Muscle of arm (tissue), 12 donors: ENCODE results near the gene MEI1. TPM values are rescaled to one million over a fixed set of nuclear protein-coding genes. Genes with fewer than 3 reads are reported as not detected.
A peak's percentile ranks its signal among the peaks of the same experiment; 100 is the strongest.

Experiments used
- DNase-seq: peaks from one replicate; pipeline ENCODE4 v3.0.0-alpha.2; 2013
- polyA plus RNA-seq, 12 donors: library from polyadenylated mRNA; unstranded; fragments of 120-200 nt; gene quantifications; one replicate each; pipeline ENCODE4 v1.2.1, GENCODE V29; 2013; ENCODE audit not compliant: insufficient read length in 12 of 12

The MEI1 gene
- polyA plus RNA-seq, 12 donors, result 0.54 to 2.1 (median 0.98) TPM; not detected in 2

- DNase-seq, result no peak
Observed at GRCh38 chr22:41782751-41783150, 83.4 kb downstream of the MEI1 start.

DNA sequence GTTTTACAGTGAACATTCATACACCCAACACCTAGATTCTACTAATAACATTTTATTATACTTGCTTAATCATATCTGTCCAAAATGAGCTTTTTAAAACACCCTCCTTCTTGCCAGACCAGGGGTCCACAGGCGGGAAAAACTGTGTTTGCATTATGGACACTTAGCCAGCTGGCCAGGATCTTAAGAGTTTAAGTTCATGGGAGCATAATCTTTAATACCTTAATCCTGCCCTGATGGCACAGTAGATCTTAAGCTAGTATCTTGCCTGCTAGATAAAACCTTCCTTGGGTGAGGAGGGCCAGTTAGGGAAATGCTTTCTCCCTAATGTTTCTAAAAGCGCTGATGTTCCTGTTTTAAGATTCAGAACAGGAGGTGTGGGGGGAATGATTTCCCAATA is 88.0 kb downstream of the MEI1 start:
- no peak for DNase-seq

GRCh38 chr22:41793871-41794270 is 94.6 kb downstream of the MEI1 start:
- no peak for DNase-seq

- DNase-seq, result no peak
Observed at GRCh38 chr22:41798736-41799135, 99.4 kb downstream of the MEI1 start.

GRCh38 chr22:41799486-41800347 is 100.4 kb downstream of the MEI1 start:
- no peak for DNase-seq

DNA sequence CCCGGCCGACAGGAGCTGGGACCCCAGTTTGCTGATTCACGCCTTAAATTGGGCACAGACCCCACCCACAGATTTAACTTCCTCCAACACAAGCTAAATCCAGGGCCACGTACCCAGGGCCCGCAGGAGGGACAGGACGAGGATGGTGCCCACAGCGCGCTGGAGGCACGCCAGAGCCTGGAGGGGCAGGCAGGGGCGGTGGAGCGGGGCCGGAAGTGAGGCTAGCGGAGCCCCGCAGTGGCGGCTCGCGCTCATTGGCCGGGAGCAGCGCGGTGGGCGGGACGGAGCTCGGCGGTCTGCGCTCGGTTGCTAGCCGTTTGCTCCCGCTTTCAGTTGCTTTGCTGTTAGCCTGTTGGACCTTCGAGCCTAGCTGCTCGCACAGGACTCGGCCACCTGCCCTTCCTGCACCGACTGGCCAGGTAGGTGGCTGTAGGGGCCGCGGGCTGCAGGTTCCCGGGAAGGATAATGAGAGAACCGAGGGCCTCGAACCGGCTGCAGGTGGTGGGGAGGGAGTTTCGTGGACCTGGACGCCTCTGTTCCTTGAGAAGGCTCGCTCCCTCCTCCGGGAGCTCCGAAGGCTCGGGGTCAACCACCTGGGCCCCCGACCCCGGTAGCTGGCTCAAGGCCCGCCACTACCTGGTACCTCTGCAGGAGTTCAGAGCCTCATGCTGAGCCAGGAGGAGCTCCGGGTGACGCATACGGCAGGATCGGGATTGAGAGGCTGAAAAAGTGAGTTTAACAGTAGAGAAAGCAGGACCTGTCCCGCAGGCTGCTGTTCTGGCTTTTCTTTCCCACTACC is 101.2 kb downstream of the MEI1 start, which contains the start of gene CCDC134:
Gene CCDC134, plus strand, starts transcription at position 332 of the 799 bp plus-strand sequence. CDS start 8,212 bp downstream, outside the sequence.
- DNase-seq, result peak; percentile 88

- DNase-seq, result no peak
Observed at GRCh38 chr22:41801147-41801819, 102.0 kb downstream of the MEI1 start.

DNA sequence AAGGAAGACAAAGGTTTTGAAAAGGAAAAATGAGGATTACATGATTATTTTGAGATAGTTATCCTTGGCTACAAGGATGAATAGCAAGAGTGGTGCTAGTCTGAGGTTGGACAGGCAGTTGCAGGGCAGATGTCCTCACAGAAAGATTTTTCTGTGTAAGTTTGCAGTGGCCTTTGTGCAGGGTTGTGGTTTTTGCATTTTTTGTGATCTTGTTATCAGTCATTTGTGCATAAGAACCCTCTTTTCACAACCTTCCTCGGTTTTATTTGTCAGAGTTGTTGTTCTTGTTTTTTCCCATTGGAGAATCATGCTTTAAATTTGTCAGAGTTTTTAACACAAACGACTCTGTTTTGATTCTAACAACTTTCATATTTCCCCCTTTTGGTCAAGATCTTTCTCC is 102.6 kb downstream of the MEI1 start:
- no peak for DNase-seq

GRCh38 chr22:41805639-41806038 is 106.3 kb downstream of the MEI1 start:
- no peak for DNase-seq

DNA sequence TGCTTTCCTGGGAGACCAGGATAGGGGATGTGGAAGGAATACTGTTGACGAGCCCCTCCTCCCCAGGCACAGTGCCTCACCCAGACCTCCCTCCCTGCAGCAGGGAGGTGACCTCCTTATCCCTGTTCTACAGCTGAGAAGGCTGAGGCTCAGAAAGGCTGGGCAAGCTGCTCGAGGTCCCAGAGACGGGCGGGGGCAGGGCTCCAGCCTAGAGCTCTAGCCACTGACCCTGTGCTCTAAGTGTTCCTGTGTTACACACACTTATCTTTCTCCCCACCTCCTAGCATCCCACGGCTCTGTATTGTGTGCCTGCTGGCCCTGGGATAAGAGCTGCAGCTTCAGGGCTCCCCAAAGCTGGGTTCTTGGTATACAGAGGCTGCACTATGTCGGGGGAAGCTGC is 109.1 kb downstream of the MEI1 start:
- DNase-seq, result no peak

DNA sequence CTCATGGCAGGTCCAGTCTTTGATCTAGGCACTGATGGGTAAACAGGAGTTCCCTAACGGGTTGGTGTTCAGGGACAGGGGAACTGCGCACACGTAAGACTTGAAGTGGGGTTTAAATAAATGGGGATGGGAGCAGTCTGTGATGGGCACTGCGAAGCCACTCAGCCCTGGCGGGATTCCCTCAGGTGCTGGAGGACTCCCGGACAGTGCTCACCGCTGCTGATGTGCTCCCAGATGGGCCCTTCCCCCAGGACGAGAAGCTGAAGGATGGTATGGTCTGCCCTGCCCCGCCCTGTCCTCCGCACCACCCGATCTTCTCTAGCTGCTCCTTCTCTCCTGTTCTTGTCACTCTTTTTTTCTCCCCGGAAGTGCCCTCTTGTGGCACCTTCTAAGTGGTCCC is 110.7 kb downstream of the MEI1 start:
- DNase-seq, result no peak

DNA sequence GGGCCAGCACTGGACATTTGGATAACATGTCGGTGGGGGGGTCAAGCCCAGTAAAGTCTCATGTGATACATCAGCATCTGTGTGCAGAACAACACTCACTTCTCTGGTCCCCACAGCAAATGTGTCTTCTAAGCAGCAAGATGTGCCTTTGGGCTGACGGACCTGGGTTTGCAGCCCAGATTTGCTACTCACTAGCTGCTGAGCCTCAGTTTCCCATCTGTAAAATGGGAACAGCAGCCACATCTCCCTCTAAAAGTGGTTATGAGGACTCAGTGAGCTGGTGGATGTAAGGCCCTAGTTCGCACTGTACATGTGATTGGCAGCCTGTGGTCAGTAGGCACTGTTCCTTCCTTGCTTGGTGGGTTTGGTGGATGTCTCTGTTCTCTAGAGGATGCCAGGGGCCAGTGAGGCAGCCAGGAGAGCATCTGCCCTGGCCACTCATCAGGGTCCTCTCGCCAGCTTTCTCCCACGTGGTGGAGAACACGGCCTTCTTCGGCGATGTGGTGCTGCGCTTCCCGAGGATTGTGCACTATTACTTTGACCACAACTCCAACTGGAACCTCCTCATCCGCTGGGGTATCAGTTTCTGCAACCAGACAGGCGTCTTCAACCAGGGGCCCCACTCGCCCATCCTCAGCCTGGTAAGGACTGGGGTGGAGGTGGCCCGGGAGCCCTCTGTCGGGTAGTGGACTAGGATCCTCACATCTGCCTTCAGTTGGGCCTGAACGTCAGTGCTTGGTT is 113.7 kb downstream of the MEI1 start:
- no peak for DNase-seq

GRCh38 chr22:41813726-41814410 is 114.6 kb downstream of the MEI1 start:
- DNase-seq, result no peak

GRCh38 chr22:41815716-41816115 is 116.4 kb downstream of the MEI1 start:
- no peak for DNase-seq

DNA sequence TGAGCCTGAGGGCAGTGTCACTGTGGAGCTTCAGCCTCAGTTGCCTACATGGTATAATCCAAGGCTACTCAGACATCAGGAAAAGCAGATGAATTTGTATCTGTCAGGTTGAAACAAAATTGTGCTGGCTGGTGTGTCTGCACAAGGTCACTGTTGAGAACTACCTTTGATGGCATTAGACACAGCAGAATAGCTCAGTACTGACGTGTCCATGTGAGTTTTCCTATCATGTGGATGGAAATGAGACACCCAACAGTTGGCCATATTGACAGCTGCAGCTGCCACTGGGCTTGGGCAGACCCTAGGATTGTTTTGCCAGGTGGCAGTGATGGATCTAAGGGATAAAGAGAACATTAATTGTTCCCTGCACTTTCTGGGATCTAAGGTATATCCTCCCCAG is 116.9 kb downstream of the MEI1 start:
- no peak for DNase-seq

DNA sequence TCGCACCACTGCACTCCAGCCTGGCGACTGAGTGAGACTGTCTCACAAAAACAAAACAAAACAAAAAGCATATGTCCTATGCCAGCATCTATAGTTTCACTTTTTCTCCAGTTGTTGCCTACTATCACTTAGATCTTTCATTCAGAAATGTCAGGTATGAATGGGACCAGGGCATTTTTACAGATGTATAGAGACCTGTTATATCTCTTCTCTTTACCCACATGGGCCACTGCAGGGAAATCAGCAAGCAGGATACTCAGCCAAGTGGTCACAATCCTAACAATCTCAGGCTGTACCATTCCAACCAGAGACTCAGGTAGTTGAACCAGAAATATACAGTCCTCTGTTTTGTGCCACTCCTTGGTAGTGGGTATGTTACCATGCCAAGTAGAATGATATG is 117.6 kb downstream of the MEI1 start:
- no peak for DNase-seq

- no peak for DNase-seq
Observed at GRCh38 chr22:41818011-41818410, 118.7 kb downstream of the MEI1 start.

- DNase-seq, result no peak
Observed at GRCh38 chr22:41818596-41818995, 119.3 kb downstream of the MEI1 start.

DNA sequence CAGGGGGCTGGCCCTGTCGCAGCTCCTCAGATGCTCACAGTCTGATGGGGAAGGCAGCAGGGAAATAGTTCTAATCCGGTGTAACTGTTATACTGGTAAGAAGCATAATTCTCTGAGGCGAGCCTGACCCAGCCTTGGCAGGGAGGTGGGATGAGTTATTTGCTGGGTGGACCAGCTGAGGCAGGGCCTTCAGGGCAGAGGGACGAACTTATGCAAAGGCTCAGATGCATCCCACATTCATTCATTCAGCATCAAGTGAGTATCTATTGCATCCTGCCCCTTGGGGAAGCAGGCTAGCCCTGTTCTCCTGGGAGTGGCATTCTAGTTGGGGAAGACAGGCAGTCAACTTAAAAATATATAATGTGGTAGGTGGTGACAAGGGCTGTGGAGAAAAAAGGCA is 120.0 kb downstream of the MEI1 start:
- DNase-seq, result no peak

GRCh38 chr22:41820447-41820846 is 121.1 kb downstream of the MEI1 start:
- no peak for DNase-seq
